ENCODE measurements around the gene CRAMP1.
"Not testable (repeated sequence)": the region's sequence is repeated elsewhere in the genome, so short reads cannot be mapped to it uniquely, and the experiment has no call there.

Gene CRAMP1

GRCh38 chr16:1584926-1585484 is 27.2 kb upstream of the CRAMP1 start:
- Mint-ChIP-seq H3K4me3 (no peak overlapping the region), H3K4me1 (ENCODE audit: low read depth) (no peaks in the 10 kb centered on the region), H3K27me3 (ENCODE audit: low read depth) (no peaks in the 10 kb centered on the region), H3K27ac (no peak overlapping the region), H3K36me3 (ENCODE audit: low read depth) (no peaks in the 10 kb centered on the region), H3K9me3 (no peaks in the 10 kb centered on the region)

- Mint-ChIP-seq H3K4me1 (ENCODE audit: low read depth) (no peaks in the 10 kb centered on the region), H3K36me3 (ENCODE audit: low read depth) (no peaks in the 10 kb centered on the region), H3K9me3 (no peaks in the 10 kb centered on the region), H3K4me3 (no peak overlapping the region), H3K27me3 (ENCODE audit: low read depth) (no peaks in the 10 kb centered on the region), H3K27ac (no peak overlapping the region)
Measured at GRCh38 chr16:1590366-1590765, 21.8 kb upstream of the CRAMP1 start.

GRCh38 chr16:1590930-1591705 is 21.0 kb upstream of the CRAMP1 start:
- peak overlapping the region; percentile 18 for H3K27ac Mint-ChIP-seq
- H3K27me3 Mint-ChIP-seq (ENCODE audit: low read depth) = no peaks in the 10 kb centered on the region
- H3K36me3 Mint-ChIP-seq (ENCODE audit: low read depth) = no peaks in the 10 kb centered on the region
- no peak overlapping the region for H3K4me3 Mint-ChIP-seq
- H3K4me1 Mint-ChIP-seq (ENCODE audit: low read depth) = no peaks in the 10 kb centered on the region
- no peaks in the 10 kb centered on the region for H3K9me3 Mint-ChIP-seq

- H3K4me1 Mint-ChIP-seq (ENCODE audit: low read depth) = no peaks in the 10 kb centered on the region
- no peak overlapping the region for H3K27ac Mint-ChIP-seq
- H3K4me3 Mint-ChIP-seq = no peak overlapping the region
- no peaks in the 10 kb centered on the region for H3K36me3 Mint-ChIP-seq (ENCODE audit: low read depth)
- H3K9me3 Mint-ChIP-seq = no peaks in the 10 kb centered on the region
- no peaks in the 10 kb centered on the region for H3K27me3 Mint-ChIP-seq (ENCODE audit: low read depth)
Measured at GRCh38 chr16:1592446-1592845, 19.7 kb upstream of the CRAMP1 start.

GRCh38 chr16:1595511-1595910 is 16.6 kb upstream of the CRAMP1 start:
- H3K27me3 Mint-ChIP-seq (ENCODE audit: low read depth); H3K27ac Mint-ChIP-seq; H3K36me3 Mint-ChIP-seq (ENCODE audit: low read depth); H3K4me1 Mint-ChIP-seq (ENCODE audit: low read depth); H3K4me3 Mint-ChIP-seq; H3K9me3 Mint-ChIP-seq: not testable (repeated sequence)

- H3K27ac Mint-ChIP-seq = no peak overlapping the region
- H3K4me3 Mint-ChIP-seq = no peak overlapping the region
- H3K4me1 Mint-ChIP-seq (ENCODE audit: low read depth) = no peaks in the 10 kb centered on the region
- no peaks in the 10 kb centered on the region for H3K9me3 Mint-ChIP-seq
- no peaks in the 10 kb centered on the region for H3K36me3 Mint-ChIP-seq (ENCODE audit: low read depth)
- H3K27me3 Mint-ChIP-seq (ENCODE audit: low read depth) = no peaks in the 10 kb centered on the region
Measured at GRCh38 chr16:1596516-1596915, 15.6 kb upstream of the CRAMP1 start.

- Mint-ChIP-seq H3K4me3 (no peak overlapping the region), H3K36me3 (ENCODE audit: low read depth) (no peaks in the 10 kb centered on the region), H3K27me3 (ENCODE audit: low read depth) (no peaks in the 10 kb centered on the region), H3K27ac (no peak overlapping the region), H3K9me3 (no peaks in the 10 kb centered on the region), H3K4me1 (ENCODE audit: low read depth) (no peaks in the 10 kb centered on the region)
Measured at GRCh38 chr16:1597154-1597553, 15.0 kb upstream of the CRAMP1 start.

- Mint-ChIP-seq H3K27me3 (ENCODE audit: low read depth) (no peaks in the 10 kb centered on the region), H3K4me1 (ENCODE audit: low read depth) (no peaks in the 10 kb centered on the region), H3K36me3 (ENCODE audit: low read depth) (no peaks in the 10 kb centered on the region), H3K4me3 (no peak overlapping the region), H3K9me3 (no peaks in the 10 kb centered on the region), H3K27ac (no peak overlapping the region)
Measured at GRCh38 chr16:1601031-1601430, 11.1 kb upstream of the CRAMP1 start.

GRCh38 chr16:1601489-1601888 is 10.7 kb upstream of the CRAMP1 start:
- Mint-ChIP-seq H3K27ac (no peak overlapping the region), H3K36me3 (ENCODE audit: low read depth) (no peaks in the 10 kb centered on the region)

GRCh38 chr16:1602285-1602684 is 9.9 kb upstream of the CRAMP1 start:
- no peak overlapping the region for H3K4me3 Mint-ChIP-seq
- H3K36me3 Mint-ChIP-seq (ENCODE audit: low read depth) = no peaks in the 10 kb centered on the region
- no peaks in the 10 kb centered on the region for H3K9me3 Mint-ChIP-seq
- no peaks in the 10 kb centered on the region for H3K27me3 Mint-ChIP-seq (ENCODE audit: low read depth)
- H3K27ac Mint-ChIP-seq = no peak overlapping the region
- no peaks in the 10 kb centered on the region for H3K4me1 Mint-ChIP-seq (ENCODE audit: low read depth)

More at GRCh38 chr16:1601489-1601888, 10.7 kb upstream of the CRAMP1 start:
- H3K4me1 Mint-ChIP-seq (ENCODE audit: low read depth) = no peaks in the 10 kb centered on the region
- H3K9me3 Mint-ChIP-seq = no peaks in the 10 kb centered on the region
- no peaks in the 10 kb centered on the region for H3K27me3 Mint-ChIP-seq (ENCODE audit: low read depth)
- H3K4me3 Mint-ChIP-seq = no peak overlapping the region

- H3K36me3 Mint-ChIP-seq (ENCODE audit: low read depth) = no peaks in the 10 kb centered on the region
- no peak overlapping the region for H3K27ac Mint-ChIP-seq
- peaks cover 7% of the 10 kb centered on the region for H3K4me1 Mint-ChIP-seq (ENCODE audit: low read depth)
- H3K9me3 Mint-ChIP-seq = no peaks in the 10 kb centered on the region
- no peaks in the 10 kb centered on the region for H3K27me3 Mint-ChIP-seq (ENCODE audit: low read depth)
- H3K4me3 Mint-ChIP-seq = no peak overlapping the region
Measured at GRCh38 chr16:1606774-1607173, 5.4 kb upstream of the CRAMP1 start.

GRCh38 chr16:1607971-1608370 is 4.2 kb upstream of the CRAMP1 start:
- no peak overlapping the region for H3K4me3 Mint-ChIP-seq
- no peaks in the 10 kb centered on the region for H3K27me3 Mint-ChIP-seq (ENCODE audit: low read depth)
- H3K36me3 Mint-ChIP-seq (ENCODE audit: low read depth) = no peaks in the 10 kb centered on the region
- peaks cover 11% of the 10 kb centered on the region for H3K4me1 Mint-ChIP-seq (ENCODE audit: low read depth)
- H3K9me3 Mint-ChIP-seq = no peaks in the 10 kb centered on the region
- no peak overlapping the region for H3K27ac Mint-ChIP-seq

GRCh38 chr16:1610071-1610898 is 1.9 kb upstream of the CRAMP1 start:
- H3K4me1 Mint-ChIP-seq (ENCODE audit: low read depth) = peaks cover 23% of the 10 kb centered on the region
- peaks cover 4% of the 10 kb centered on the region for H3K36me3 Mint-ChIP-seq (ENCODE audit: low read depth)
- peak overlapping the region; percentile 69 for H3K27ac Mint-ChIP-seq
- no peaks in the 10 kb centered on the region for H3K27me3 Mint-ChIP-seq (ENCODE audit: low read depth)
- peak overlapping the region; percentile 84 for H3K4me3 Mint-ChIP-seq
- H3K9me3 Mint-ChIP-seq = no peaks in the 10 kb centered on the region

GRCh38 chr16:1610899-1611632 is 1.1 kb upstream of the CRAMP1 start:
- H3K4me1 Mint-ChIP-seq (ENCODE audit: low read depth) = peaks cover 29% of the 10 kb centered on the region
- H3K36me3 Mint-ChIP-seq (ENCODE audit: low read depth) = peaks cover 9% of the 10 kb centered on the region
- no peaks in the 10 kb centered on the region for H3K27me3 Mint-ChIP-seq (ENCODE audit: low read depth)
- H3K9me3 Mint-ChIP-seq = no peaks in the 10 kb centered on the region
- peak overlapping the region; percentile 84 for H3K4me3 Mint-ChIP-seq
- H3K27ac Mint-ChIP-seq = peak overlapping the region; percentile 97

Measured in T-helper 1 cell treated with Interleukin-12 subunit alpha and Interleukin-12 subunit beta and Interleukin-4 antibody, amounts not matched to agents 30 μg/mL and 1 μg/mL, for 36 hours (primary cell).